ENCODE measurements around the gene FADS6.

FADS6 gene

DNA sequence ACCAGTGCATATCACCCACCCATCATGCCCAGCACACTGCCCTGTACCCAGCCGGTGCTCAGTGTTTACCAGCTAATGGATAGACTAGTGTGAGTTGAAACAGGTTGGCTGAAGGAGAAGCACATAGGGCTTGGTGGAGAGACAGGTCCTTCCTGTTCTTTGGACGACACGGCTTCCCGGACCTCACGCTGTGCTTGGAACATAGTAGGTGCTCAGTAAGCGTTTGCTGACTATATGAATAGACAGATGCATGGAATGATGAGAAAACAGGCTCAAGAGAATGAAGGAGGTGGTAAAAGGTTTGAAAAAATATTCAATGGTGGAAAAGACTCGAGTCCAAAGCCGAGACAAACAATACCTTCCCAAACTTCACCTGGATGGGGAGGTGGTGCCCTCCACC lies 6.8 kb upstream of the FADS6 start:
- no peaks in the 10 kb centered on the region for H3K4me1 ChIP-seq (ENCODE audit: control insufficient read depth in 1 of 2, insufficient read depth in 1 of 2, low read depth in 1 of 2, low read length in 1 of 2)
- H3K36me3 ChIP-seq = no peaks in the 10 kb centered on the region
- H3K27me3 ChIP-seq = peaks cover 93% of the 10 kb centered on the region

DNA sequence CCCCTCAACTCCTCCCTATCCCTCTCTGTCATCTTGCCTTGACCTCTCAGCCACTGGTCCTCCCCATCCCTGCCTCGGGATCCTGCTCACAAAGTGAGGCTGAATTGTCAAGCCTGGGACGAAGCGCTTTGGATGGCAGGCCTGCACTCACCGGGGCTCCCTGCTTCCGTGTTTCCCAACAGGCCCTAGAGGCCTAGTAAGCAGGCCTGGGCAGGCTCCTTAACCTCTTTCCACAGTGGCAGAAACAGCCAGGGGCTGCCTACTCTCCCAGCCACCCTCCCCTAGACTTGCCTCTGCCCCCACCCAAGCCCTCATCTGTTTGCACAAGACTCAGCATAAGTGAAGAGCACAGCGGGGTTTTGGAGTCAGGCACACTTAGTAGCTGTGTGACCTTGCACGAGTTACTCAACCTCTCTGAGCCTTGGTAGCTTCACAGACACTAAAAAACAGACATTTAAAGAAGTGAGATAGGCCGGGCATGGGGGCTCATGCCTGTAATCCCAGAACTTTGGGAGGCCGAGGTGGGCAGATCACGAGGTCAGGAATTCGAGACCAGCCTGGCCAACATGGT lies 5.0 kb upstream of the FADS6 start:
- TF ChIP-seq, protein P1, sequence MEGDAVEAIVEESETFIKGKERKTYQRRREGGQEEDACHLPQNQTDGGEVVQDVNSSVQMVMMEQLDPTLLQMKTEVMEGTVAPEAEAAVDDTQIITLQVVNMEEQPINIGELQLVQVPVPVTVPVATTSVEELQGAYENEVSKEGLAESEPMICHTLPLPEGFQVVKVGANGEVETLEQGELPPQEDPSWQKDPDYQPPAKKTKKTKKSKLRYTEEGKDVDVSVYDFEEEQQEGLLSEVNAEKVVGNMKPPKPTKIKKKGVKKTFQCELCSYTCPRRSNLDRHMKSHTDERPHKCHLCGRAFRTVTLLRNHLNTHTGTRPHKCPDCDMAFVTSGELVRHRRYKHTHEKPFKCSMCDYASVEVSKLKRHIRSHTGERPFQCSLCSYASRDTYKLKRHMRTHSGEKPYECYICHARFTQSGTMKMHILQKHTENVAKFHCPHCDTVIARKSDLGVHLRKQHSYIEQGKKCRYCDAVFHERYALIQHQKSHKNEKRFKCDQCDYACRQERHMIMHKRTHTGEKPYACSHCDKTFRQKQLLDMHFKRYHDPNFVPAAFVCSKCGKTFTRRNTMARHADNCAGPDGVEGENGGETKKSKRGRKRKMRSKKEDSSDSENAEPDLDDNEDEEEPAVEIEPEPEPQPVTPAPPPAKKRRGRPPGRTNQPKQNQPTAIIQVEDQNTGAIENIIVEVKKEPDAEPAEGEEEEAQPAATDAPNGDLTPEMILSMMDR (IDR thresholded peaks at IDR 0.05) = no peak
- no peak overlapping the region for H3K27ac ChIP-seq
- no peaks in the 10 kb centered on the region for H3K4me1 ChIP-seq (ENCODE audit: control insufficient read depth in 1 of 2, insufficient read depth in 1 of 2, low read depth in 1 of 2, low read length in 1 of 2)
- no peaks in the 10 kb centered on the region for H3K36me3 ChIP-seq
- no peak overlapping the region for H3K4me3 ChIP-seq (ENCODE audit: low read depth in 1 of 2, low read length in 1 of 2)
- no peaks in the 10 kb centered on the region for H3K9me3 ChIP-seq
- peaks cover 93% of the 10 kb centered on the region for H3K27me3 ChIP-seq

More for the DNA sequence above, 6.8 kb upstream of the FADS6 start:
- Histone ChIP-seq H3K9me3 (no peaks in the 10 kb centered on the region), H3K4me3 (ENCODE audit: low read depth in 1 of 2, low read length in 1 of 2) (no peak overlapping the region), H3K27ac (no peak overlapping the region)
- TF ChIP-seq, protein P1 (IDR thresholded peaks at IDR 0.05) = no peak

DNA sequence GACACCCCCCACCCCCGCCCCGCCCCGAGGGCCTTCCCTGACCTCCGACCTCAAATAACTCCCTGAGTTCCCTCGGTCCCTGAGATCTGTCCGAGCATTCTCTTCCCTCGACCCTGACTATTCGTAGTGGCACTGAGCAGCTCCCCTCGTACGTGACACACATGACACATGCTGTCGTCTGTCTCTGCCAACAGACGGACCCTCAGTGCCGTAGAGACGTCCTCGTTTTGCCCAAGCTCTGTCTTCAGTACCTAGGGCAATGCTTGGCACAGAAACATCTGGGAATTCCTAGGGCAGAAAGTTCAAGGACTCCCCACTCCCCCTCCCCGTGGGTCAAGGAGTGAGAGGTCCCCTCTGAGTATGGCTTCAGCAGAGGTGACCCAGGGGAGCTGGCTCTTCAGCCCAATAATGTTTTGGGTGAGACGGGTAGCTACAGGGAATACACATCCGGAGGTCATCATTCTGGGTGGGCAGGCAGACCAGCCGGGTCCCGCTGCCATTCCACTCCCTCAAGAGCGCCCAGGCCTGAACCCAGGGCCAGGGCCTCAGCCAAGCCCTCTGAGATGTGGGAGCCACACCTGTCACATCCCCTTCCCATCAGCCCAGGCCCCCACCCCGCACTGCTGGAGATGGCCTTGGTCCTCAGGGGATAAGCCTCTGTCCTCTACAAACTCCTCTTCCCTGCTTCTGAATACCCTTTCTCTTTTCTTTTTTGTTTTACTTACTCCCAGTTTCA lies 671 bp upstream of the FADS6 start:
- TF ChIP-seq, protein P1 (IDR thresholded peaks at IDR 0.05) = no peak
- Histone ChIP-seq H3K27me3 (peaks cover 85% of the 10 kb centered on the region), H3K27ac (no peak overlapping the region), H3K36me3 (no peaks in the 10 kb centered on the region), H3K9me3 (no peaks in the 10 kb centered on the region), H3K4me3 (ENCODE audit: low read depth in 1 of 2, low read length in 1 of 2) (no peak overlapping the region), H3K4me1 (ENCODE audit: control insufficient read depth in 1 of 2, insufficient read depth in 1 of 2, low read depth in 1 of 2, low read length in 1 of 2) (no peaks in the 10 kb centered on the region)

DNA sequence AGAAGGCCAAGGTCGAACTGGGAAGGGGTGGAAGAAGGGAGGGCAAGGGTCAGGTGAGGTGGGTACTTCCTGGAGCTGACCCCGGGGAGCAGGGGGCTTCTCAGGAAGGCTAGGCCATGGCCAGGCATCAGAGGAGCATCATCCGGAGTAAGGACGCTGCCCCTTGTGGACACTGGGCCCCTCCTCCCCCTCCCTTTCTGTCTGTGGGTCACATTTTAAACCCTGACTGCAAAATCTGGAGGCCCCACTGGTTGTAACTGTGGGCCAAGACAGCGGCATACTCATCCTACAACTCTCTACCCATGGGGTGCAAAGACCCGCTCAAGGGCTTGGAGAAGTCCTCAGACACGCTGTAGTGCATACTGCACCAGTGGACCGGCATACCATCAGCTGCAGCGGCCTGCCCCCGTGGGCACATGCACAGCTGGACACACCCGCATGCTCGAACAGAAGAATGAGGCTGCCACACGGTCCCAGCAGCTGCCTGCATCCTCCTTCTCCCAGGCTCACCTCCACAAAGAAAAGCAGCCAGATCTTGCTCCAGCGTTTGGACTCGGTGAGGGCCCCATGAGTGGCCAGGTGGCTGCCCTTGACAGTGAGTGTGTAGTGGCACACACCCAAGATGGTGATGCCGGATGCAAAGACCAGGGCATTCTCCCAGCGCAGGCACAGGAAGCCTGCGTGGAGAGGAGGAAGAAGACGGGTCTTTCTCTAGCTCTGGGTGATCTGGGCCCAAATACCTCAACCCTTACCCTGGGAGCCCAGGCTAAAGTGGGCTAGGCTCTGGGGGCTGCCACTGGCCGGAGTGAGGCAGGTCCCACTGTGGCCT lies 1.2 kb downstream of the FADS6 start:
- no peak overlapping the region for H3K4me3 ChIP-seq (ENCODE audit: low read depth in 1 of 2, low read length in 1 of 2)

DNA sequence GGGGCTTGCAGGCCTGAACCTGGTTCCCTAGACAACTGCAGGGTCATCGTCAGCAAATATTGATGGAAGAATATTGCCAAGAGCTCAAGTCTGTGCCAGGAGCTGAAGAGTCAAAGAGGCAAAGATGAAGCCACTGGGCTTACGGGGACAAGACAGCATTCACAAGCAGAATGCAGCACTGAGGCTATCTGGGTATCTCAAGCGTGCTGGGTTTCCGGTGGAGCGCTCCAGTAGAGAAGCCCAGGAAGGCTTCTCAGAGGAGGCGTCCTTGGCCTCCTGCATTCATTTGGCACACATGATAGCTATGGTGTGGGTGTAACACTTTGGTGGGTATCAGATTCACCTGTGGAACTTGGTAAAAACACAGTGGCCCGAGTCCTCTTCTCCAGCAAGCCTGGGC lies 2.9 kb downstream of the FADS6 start:
- Histone ChIP-seq H3K4me1 (ENCODE audit: control insufficient read depth in 1 of 2, insufficient read depth in 1 of 2, low read depth in 1 of 2, low read length in 1 of 2) (no peaks in the 10 kb centered on the region), H3K27me3 (peaks cover 69% of the 10 kb centered on the region), H3K27ac (no peak overlapping the region), H3K9me3 (no peaks in the 10 kb centered on the region), H3K36me3 (no peaks in the 10 kb centered on the region), H3K4me3 (ENCODE audit: low read depth in 1 of 2, low read length in 1 of 2) (no peak overlapping the region)
- TF ChIP-seq, protein P1 (IDR thresholded peaks at IDR 0.05) = no peak

More for the DNA sequence above, 1.2 kb downstream of the FADS6 start:
- H3K4me1 ChIP-seq (ENCODE audit: control insufficient read depth in 1 of 2, insufficient read depth in 1 of 2, low read depth in 1 of 2, low read length in 1 of 2) = no peaks in the 10 kb centered on the region
- no peak overlapping the region for H3K27ac ChIP-seq
- H3K36me3 ChIP-seq = no peaks in the 10 kb centered on the region
- TF ChIP-seq, protein P1 (IDR thresholded peaks at IDR 0.05) = no peak
- H3K27me3 ChIP-seq = peaks cover 81% of the 10 kb centered on the region
- H3K9me3 ChIP-seq = no peaks in the 10 kb centered on the region

Data from neutrophil (primary cell).